PC-3 (cell line): ENCODE measurements around the gene UBE2E2. TPM values are rescaled to one million over a fixed set of nuclear protein-coding genes. Genes with fewer than 3 reads are reported as not detected.
"Not testable (repeated sequence)": the region's sequence is repeated elsewhere in the genome, so short reads cannot be mapped to it uniquely, and the experiment has no call there.

ENCODE experiments used
- ATAC-seq: fragments of 200-7000 bp; cut with Tn5 transposase; 2 replicates; pipeline ENCODE4 v1.9.1; 2020; ENCODE audit warnings: mild to moderate bottlenecking, moderate library complexity
- BruUV-seq: library from RNA; stranded (reverse); fragments of 400-500 nt; replicated peaks from 2 replicates; lab custom pipeline; 2021; lab: Mats Ljungman, UMichigan
- CTCF ChIA-PET: fragments of 300-600 bp; sonication (Branson Sonifier 250); formaldehyde crosslinking; loops from one replicate; lab custom pipeline; 2022; ENCODE audit warnings: antibody characterized with exemption; lab: Charles Lee
- POLR2A ChIA-PET: fragments of 300-600 bp; sonication (Branson Sonifier 250); formaldehyde crosslinking; loops from one replicate; lab custom pipeline; 2022; ENCODE audit warnings: antibody characterized with exemption; ENCODE audit not compliant: unreplicated experiment; lab: Charles Lee
- DNase-seq: peaks from one replicate; pipeline ENCODE4 v3.0.0-alpha.2; 2015
- H2AFZ ChIP-seq: fragments of 300-600 bp; sonication (generic); 2 replicates; pipeline ENCODE4 v1.6.0; 2016; ENCODE audit warnings: antibody characterized with exemption, low read length
- H3F3A ChIP-seq: fragments of 300-600 bp; sonication (generic); one replicate; pipeline ENCODE4 v1.6.0; 2017; ENCODE audit warnings: antibody characterized with exemption, low read length, control low read depth, mild to moderate bottlenecking; ENCODE audit not compliant: unreplicated experiment
- H3K27ac ChIP-seq: fragments of 300-600 bp; sonication (generic); 2 replicates; pipeline ENCODE4 v1.5.1; 2016; ENCODE audit warnings: mild to moderate bottlenecking, low read length
- H3K27me3 ChIP-seq: fragments of 300-600 bp; sonication (generic); 2 replicates; pipeline ENCODE4 v1.6.1; 2016; ENCODE audit warnings: low read length, mixed read lengths
- H3K36me3 ChIP-seq: fragments of 300-600 bp; sonication (generic); 2 replicates; pipeline ENCODE4 v1.6.1; 2016; ENCODE audit warnings: low read depth, mixed run types, low read length, mixed read lengths
- H3K4me1 ChIP-seq: fragments of 300-600 bp; sonication (generic); 2 replicates; pipeline ENCODE4 v1.5.1; 2016; ENCODE audit warnings: low read length; ENCODE audit not compliant: insufficient read depth
- H3K4me2 ChIP-seq: fragments of 300-600 bp; sonication (generic); 2 replicates; pipeline ENCODE4 v1.6.0; 2016; ENCODE audit warnings: low read length
- H3K4me3 ChIP-seq: fragments of 300-600 bp; sonication (generic); 2 replicates; pipeline ENCODE4 v1.5.1; 2016; ENCODE audit warnings: mild to moderate bottlenecking, low read length, mixed read lengths
- H3K79me2 ChIP-seq: fragments of 300-600 bp; sonication (generic); 2 replicates; pipeline ENCODE4 v1.6.1; 2017; ENCODE audit warnings: low read length, mixed read lengths
- H3K9ac ChIP-seq: fragments of 300-600 bp; sonication (generic); 2 replicates; pipeline ENCODE4 v1.6.0; 2016; ENCODE audit warnings: mild to moderate bottlenecking, low read length
- H3K9me2 ChIP-seq: fragments of 300-600 bp; sonication (generic); replicated peaks from 2 replicates; pipeline ENCODE4 v1.6.1; 2016; ENCODE audit warnings: mixed run types, low read length, mixed read lengths
- H3K9me3 ChIP-seq: fragments of 300-600 bp; sonication (generic); 2 replicates; pipeline ENCODE4 v1.6.1; 2016; ENCODE audit warnings: low read length, mixed read lengths
- H4K20me1 ChIP-seq: fragments of 300-600 bp; sonication (generic); 2 replicates; pipeline ENCODE4 v1.6.1; 2016; ENCODE audit warnings: low read length, mixed read lengths
- EZH2 ChIP-seq: fragments of 300-600 bp; sonication (generic); IDR thresholded peaks from one replicate; pipeline ENCODE4 v1.6.1; 2017; ENCODE audit warnings: antibody characterized with exemption, mild to moderate bottlenecking, low read length; ENCODE audit not compliant: unreplicated experiment
- EZH2phosphoT487 ChIP-seq: fragments of 300-600 bp; sonication (generic); IDR thresholded peaks from 2 replicates; pipeline ENCODE4 v1.6.1; 2018; ENCODE audit warnings: mild to moderate bottlenecking, antibody characterized with exemption, low read length, borderline replicate concordance
- intact Hi-C: fragments of 100-400 bp; cut with micrococcal nuclease; formaldehyde crosslinking; loops from 2 replicates; pipeline ENCODE4 v1.9.0; 2023
- total RNA-seq: library from RNA; depleted of rRNA; stranded (reverse); fragments of >200 nt; gene quantifications from 2 replicates; pipeline ENCODE4 v1.2.3, GENCODE V29; 2014
- TF ChIP-seq, protein P1 (sequence below): fragments of 300-600 bp; sonication (generic); conservative IDR thresholded peaks from 2 replicates; pipeline ENCODE4 v1.5.1; 2017; ENCODE audit warnings: antibody characterized with exemption, low read depth, mild to moderate bottlenecking, low read length

The UBE2E2 gene
- total RNA-seq, 1 experiment from 2014 or later = 25.6 TPM

GRCh38 chr3:23331141-23331935, 128.2 kb downstream of the UBE2E2 start:
- H3K36me3 ChIP-seq = no peaks in the 10 kb centered on the region
- POLR2A ChIA-PET = interaction anchor here (0.6 kb wide), 1 partner anchor 261 kb away, joined by 4 read pairs; no protein-coding TSS in a partner anchor
- no peak overlapping the region for H3K9ac ChIP-seq
- H3K27ac ChIP-seq = no peak overlapping the region
- H2AFZ ChIP-seq = no peak overlapping the region
- H3K4me3 ChIP-seq = no peak overlapping the region
- CTCF ChIA-PET = no interaction called here
- H3F3A ChIP-seq = no peaks in the 10 kb centered on the region
- H3K27me3 ChIP-seq = no peaks in the 10 kb centered on the region
- no peaks in the 10 kb centered on the region for H3K9me3 ChIP-seq
- peaks cover 14% of the 10 kb centered on the region; the same call in 1 of the 2 replicates for H4K20me1 ChIP-seq
- intact Hi-C loops = loop anchor here (5.0 kb wide), 1 partner anchor 89 kb away; no protein-coding TSS in a partner anchor
- DNase-seq (no peak), ATAC-seq (no peak)
- H3K79me2 ChIP-seq = peaks cover 34% of the 10 kb centered on the region
- peaks cover 31% of the 10 kb centered on the region for H3K4me1 ChIP-seq
- TF ChIP-seq EZH2phosphoT487 = no peak
- TF ChIP-seq EZH2 = no peak
- TF ChIP-seq, protein P1, sequence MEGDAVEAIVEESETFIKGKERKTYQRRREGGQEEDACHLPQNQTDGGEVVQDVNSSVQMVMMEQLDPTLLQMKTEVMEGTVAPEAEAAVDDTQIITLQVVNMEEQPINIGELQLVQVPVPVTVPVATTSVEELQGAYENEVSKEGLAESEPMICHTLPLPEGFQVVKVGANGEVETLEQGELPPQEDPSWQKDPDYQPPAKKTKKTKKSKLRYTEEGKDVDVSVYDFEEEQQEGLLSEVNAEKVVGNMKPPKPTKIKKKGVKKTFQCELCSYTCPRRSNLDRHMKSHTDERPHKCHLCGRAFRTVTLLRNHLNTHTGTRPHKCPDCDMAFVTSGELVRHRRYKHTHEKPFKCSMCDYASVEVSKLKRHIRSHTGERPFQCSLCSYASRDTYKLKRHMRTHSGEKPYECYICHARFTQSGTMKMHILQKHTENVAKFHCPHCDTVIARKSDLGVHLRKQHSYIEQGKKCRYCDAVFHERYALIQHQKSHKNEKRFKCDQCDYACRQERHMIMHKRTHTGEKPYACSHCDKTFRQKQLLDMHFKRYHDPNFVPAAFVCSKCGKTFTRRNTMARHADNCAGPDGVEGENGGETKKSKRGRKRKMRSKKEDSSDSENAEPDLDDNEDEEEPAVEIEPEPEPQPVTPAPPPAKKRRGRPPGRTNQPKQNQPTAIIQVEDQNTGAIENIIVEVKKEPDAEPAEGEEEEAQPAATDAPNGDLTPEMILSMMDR = no peak
- BruUV-seq = no TSS peak
- no peaks in the 10 kb centered on the region for H3K9me2 ChIP-seq
- H3K4me2 ChIP-seq = no peak overlapping the region

DNA sequence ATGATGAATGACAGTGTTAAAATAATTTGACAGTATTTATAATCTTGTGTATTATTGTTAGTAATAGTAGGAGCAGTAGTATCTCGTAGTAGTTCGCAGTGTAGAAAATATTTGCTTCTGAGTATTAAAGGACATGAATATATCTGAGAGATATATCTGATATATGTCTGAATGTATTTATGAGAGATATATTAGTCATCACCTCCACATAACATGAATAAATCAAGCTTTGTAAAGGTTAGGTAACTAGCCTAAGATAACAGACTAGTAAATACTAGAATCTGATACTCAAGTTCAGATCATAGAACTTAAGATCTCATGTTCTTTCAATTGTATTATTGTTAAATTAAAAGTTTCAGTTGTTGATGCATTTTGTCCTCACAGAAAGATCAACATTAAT, 130.5 kb downstream of the UBE2E2 start:
- Histone ChIP-seq H3K9ac (no peak overlapping the region), H4K20me1 (peaks cover 14% of the 10 kb centered on the region; the same call in 1 of the 2 replicates), H3K27ac (no peak overlapping the region), H3F3A (no peaks in the 10 kb centered on the region), H3K36me3 (no peaks in the 10 kb centered on the region), H3K4me1 (peaks cover 31% of the 10 kb centered on the region), H3K4me3 (no peak overlapping the region), H3K9me3 (no peaks in the 10 kb centered on the region), H3K27me3 (no peaks in the 10 kb centered on the region), H2AFZ (no peak overlapping the region), H3K79me2 (peaks cover 22% of the 10 kb centered on the region), H3K4me2 (peak overlapping the region; percentile 7), H3K9me2 (no peaks in the 10 kb centered on the region)
- DNase-seq (peak; percentile 68), ATAC-seq (peak; percentile 95)
- intact Hi-C loops = loop anchor here (5.0 kb wide), 1 partner anchor 91 kb away; no protein-coding TSS in a partner anchor
- no TSS peak for BruUV-seq
- ChIA-PET CTCF (no interaction called here), POLR2A (interaction anchor here (0.5 kb wide), 1 partner anchor 173 kb away, joined by 5 read pairs; no protein-coding TSS in a partner anchor)
- TF ChIP-seq EZH2 (no peak), EZH2phosphoT487 (no peak)
- TF ChIP-seq, protein P1 = no peak

GRCh38 chr3:23336853-23337252, 133.7 kb downstream of the UBE2E2 start:
- H3K9me2 ChIP-seq, intact Hi-C loops, ATAC-seq, H3K4me3 ChIP-seq, CTCF ChIA-PET, H3K9ac ChIP-seq, H3F3A ChIP-seq, H2AFZ ChIP-seq, H3K27me3 ChIP-seq, DNase-seq, H3K36me3 ChIP-seq, H3K4me2 ChIP-seq, H3K27ac ChIP-seq, POLR2A ChIA-PET, H3K9me3 ChIP-seq, BruUV-seq: not testable (repeated sequence)
- Histone ChIP-seq H3K4me1 (peaks cover 18% of the 10 kb centered on the region), H4K20me1 (peaks cover 14% of the 10 kb centered on the region; the same call in 1 of the 2 replicates), H3K79me2 (peaks cover 15% of the 10 kb centered on the region)
